HCT116 (cell line): ENCODE measurements around the gene TLE7.

Experiments
- CEBPB ChIP-seq: IDR thresholded peaks from 2 replicates; pipeline ENCODE4 v1.6.1; 2012; ENCODE audit warnings: low read depth
- CTCF ChIP-seq, 3 experiments: fragments of 200-600 bp in 1 of 3; sonication (generic) in 1 of 3; IDR thresholded peaks in 2 of 3; conservative IDR thresholded peaks in 1 of 3; 2 replicates each; pipeline ENCODE4 v1.5.1; 2012 to 2017; ENCODE audit warnings: low read depth in 2 of 3, low read length in 2 of 3, antibody characterized with exemption in 1 of 3, borderline replicate concordance in 1 of 3, control low read depth in 1 of 3, mild to moderate bottlenecking in 1 of 3, mixed read lengths in 1 of 3, mixed run types in 1 of 3, moderate library complexity in 1 of 3; ENCODE audit not compliant: insufficient read depth in 1 of 3
- EZH2 ChIP-seq: fragments of 200-600 bp; sonication (generic); IDR thresholded peaks from 2 replicates; pipeline ENCODE4 v1.6.1; 2017; ENCODE audit warnings: antibody characterized with exemption, mixed run types
- POLR2AphosphoS5 ChIP-seq: IDR thresholded peaks from 2 replicates; pipeline ENCODE4 v1.6.1; 2011; ENCODE audit warnings: mild to moderate bottlenecking, low read depth, low read length, moderate library complexity
- TCF7L2 ChIP-seq: IDR thresholded peaks from 2 replicates; pipeline ENCODE4 v1.7.0; 2011; ENCODE audit warnings: borderline replicate concordance, inconsistent platforms; ENCODE audit not compliant: insufficient read depth, insufficient read length; ENCODE audit errors: extremely low read depth

DNA sequence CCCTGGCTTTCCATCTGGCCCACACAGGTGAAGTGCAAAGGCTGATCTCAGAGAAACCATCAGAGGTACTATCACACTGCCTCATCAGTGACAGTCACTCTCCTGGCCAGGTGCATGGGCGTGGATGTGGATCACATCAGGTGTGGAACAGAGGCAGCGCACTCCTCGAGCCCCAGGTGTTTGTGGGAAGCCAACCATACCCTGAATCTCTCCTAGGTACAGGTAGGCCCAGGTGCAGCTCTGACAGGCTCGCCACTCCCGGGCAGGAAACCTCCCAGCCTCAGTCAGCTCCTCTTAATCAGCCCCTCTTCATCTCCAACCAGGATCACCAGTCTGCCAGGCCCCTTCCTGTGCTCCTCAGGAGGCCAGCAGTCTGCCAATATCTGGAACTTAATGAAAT, 31.7 kb downstream of the TLE7 start:
- TF ChIP-seq POLR2AphosphoS5 (no peak), CEBPB (no peak), CTCF (IDR thresholded peaks at IDR 0.05 in 2 of 3, conservative IDR thresholded peaks at IDR 0.05 in 1 of 3; ENCODE audit: borderline replicate concordance in 1 of 3, insufficient read depth in 1 of 3, low read depth in 2 of 3, low read length in 2 of 3) (no peak), EZH2 (no peak), TCF7L2 (no peak)
